ENCODE measurements around the gene NCF2. TPM values are rescaled to one million over a fixed set of nuclear protein-coding genes. Genes with fewer than 3 reads are reported as not detected.

The NCF2 gene
- total RNA-seq, 1 experiment from 2014 or later, result 0.10 TPM

GRCh38 chr1:183607322-183607980, 17.2 kb upstream of the NCF2 start:
- no peaks in the 10 kb centered on the region for H3K4me1 ChIP-seq (ENCODE audit: control insufficient read depth, insufficient read depth, low read length)
- intact Hi-C loops (cut with micrococcal nuclease; ENCODE audit: unreplicated experiment) (no loop called here), in situ Hi-C loops (cut with HindIII; ENCODE audit: low pct_unique_long_range_greater_than_20kb, low sequenced_read_pairs) (no loop called here)
- DNase-seq (ENCODE audit: low read depth, low spot score) (no peak), ATAC-seq (no peak)
- no TSS peak for BruUV-seq (replicated peaks)
- no peak overlapping the region for H3K27ac ChIP-seq (ENCODE audit: low read length)
- no peaks in the 10 kb centered on the region for H3K36me3 ChIP-seq (ENCODE audit: control insufficient read depth, insufficient read depth, low read length)
- no peaks in the 10 kb centered on the region for H3K9me3 ChIP-seq (ENCODE audit: control insufficient read depth, insufficient read depth, low read depth, low read length)
- ChIA-PET POLR2A (no interaction called here), CTCF (no interaction called here)
- TF ChIP-seq POLR2AphosphoS5 (IDR thresholded peaks at IDR 0.05; ENCODE audit: low read depth, low read length) (no peak), REST (IDR thresholded peaks at IDR 0.05; ENCODE audit: insufficient read depth in 1 of 2, low read depth in 2 of 2, low read length in 1 of 2) (no peak), SIN3A (IDR thresholded peaks at IDR 0.05; ENCODE audit: borderline replicate concordance, insufficient read depth, low read depth, low read length) (no peak), TCF7L2 (IDR thresholded peaks at IDR 0.05; ENCODE audit: low read depth, low read length) (no peak)
- TF ChIP-seq, protein P1, sequence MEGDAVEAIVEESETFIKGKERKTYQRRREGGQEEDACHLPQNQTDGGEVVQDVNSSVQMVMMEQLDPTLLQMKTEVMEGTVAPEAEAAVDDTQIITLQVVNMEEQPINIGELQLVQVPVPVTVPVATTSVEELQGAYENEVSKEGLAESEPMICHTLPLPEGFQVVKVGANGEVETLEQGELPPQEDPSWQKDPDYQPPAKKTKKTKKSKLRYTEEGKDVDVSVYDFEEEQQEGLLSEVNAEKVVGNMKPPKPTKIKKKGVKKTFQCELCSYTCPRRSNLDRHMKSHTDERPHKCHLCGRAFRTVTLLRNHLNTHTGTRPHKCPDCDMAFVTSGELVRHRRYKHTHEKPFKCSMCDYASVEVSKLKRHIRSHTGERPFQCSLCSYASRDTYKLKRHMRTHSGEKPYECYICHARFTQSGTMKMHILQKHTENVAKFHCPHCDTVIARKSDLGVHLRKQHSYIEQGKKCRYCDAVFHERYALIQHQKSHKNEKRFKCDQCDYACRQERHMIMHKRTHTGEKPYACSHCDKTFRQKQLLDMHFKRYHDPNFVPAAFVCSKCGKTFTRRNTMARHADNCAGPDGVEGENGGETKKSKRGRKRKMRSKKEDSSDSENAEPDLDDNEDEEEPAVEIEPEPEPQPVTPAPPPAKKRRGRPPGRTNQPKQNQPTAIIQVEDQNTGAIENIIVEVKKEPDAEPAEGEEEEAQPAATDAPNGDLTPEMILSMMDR (IDR thresholded peaks at IDR 0.05), result no peak
- H3K27me3 ChIP-seq (ENCODE audit: control insufficient read depth, insufficient read depth, low read length), result no peaks in the 10 kb centered on the region
- H3K4me3 ChIP-seq (ENCODE audit: low read depth in 2 of 2, low read length in 2 of 2), result no peak overlapping the region

GRCh38 chr1:183605904-183606303, 15.6 kb upstream of the NCF2 start:
- ChIA-PET POLR2A (interaction anchor here (0.6 kb wide), 1 partner anchor 21 kb away, joined by 3 read pairs; no protein-coding TSS in a partner anchor), CTCF (no interaction called here)
- in situ Hi-C loops (cut with HindIII; ENCODE audit: low pct_unique_long_range_greater_than_20kb, low sequenced_read_pairs), result no loop called here
- BruUV-seq (replicated peaks), result no TSS peak
- no peak for TF ChIP-seq TCF7L2 (IDR thresholded peaks at IDR 0.05; ENCODE audit: low read depth, low read length)
- no peak for TF ChIP-seq SIN3A (IDR thresholded peaks at IDR 0.05; ENCODE audit: borderline replicate concordance, insufficient read depth, low read depth, low read length)
- no peak for TF ChIP-seq POLR2AphosphoS5 (IDR thresholded peaks at IDR 0.05; ENCODE audit: low read depth, low read length)
- TF ChIP-seq, protein P1 (IDR thresholded peaks at IDR 0.05), result no peak
- no peak for TF ChIP-seq REST (IDR thresholded peaks at IDR 0.05; ENCODE audit: insufficient read depth in 1 of 2, low read depth in 2 of 2, low read length in 1 of 2)
- H3K27ac ChIP-seq (ENCODE audit: low read length), result no peak overlapping the region
- H3K36me3 ChIP-seq (ENCODE audit: control insufficient read depth, insufficient read depth, low read length), result no peaks in the 10 kb centered on the region
- H3K4me3 ChIP-seq (ENCODE audit: low read depth in 2 of 2, low read length in 2 of 2), result no peak overlapping the region
- H3K9me3 ChIP-seq (ENCODE audit: control insufficient read depth, insufficient read depth, low read depth, low read length), result no peaks in the 10 kb centered on the region
- DNase-seq (ENCODE audit: low read depth, low spot score) (no peak), ATAC-seq (no peak)
- no peaks in the 10 kb centered on the region for H3K4me1 ChIP-seq (ENCODE audit: control insufficient read depth, insufficient read depth, low read length)
- intact Hi-C loops (cut with micrococcal nuclease; ENCODE audit: unreplicated experiment), result no loop called here
- no peaks in the 10 kb centered on the region for H3K27me3 ChIP-seq (ENCODE audit: control insufficient read depth, insufficient read depth, low read length)

All from Panc1 (cell line).